Stimulated activated CD4-positive, alpha-beta T cell treated with anti-CD3 and anti-CD28 coated beads, Interleukin-4, amount 100 ng/mL, for 4 hours (primary cell): ENCODE results near the gene HCN1.
"Not testable (repeated sequence)": the region's sequence is repeated elsewhere in the genome, so short reads cannot be mapped to it uniquely, and the experiment has no call there.

Experiments used
- DNase-seq, 2 experiments: peaks; one replicate each; pipeline ENCODE4 v3.0.0-alpha.2; 2020

The HCN1 gene

DNA sequence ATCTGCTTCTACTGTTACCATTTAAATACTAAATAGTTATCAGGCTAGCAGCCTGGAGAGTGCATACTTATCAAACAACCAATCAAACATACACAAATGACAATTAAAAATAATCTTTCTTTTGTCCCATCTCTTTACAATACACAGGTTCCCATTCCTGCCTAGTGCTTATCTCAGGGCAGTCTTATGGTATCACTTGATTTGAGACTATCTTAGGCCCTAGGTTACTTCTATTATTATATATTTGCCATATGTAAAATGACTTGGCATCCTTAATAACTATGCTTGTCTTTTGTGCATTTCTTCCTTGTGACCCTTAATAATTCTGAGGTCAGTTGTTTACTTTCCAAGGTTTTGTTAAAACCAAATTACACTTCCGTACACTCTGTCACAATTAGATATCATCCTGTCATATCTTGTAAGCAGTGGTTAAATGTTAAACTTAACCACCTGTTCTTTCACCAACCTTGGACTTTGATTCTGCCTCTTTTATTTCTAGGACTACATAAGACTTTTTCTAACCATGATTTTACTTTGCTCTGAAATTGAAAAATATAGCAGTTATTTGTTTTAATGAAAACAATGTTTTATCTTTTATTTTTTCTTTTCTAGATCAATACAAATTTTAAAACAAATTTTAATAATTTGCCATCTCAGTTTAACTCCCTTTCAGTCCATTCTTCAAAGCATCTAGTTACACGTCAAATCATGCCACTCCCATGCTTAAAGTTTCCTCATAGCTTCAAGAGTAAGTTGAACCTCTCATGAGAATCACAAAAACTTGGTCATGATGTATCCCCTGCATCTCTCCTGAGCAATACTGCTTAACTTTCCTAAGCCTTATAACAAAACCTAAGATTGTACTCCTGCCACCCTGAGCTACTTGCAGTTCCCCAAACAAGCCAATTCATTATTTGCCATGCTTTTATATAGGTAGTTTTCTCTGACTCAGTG lies 281.3 kb downstream of the HCN1 start:
- no peak for DNase-seq

DNA sequence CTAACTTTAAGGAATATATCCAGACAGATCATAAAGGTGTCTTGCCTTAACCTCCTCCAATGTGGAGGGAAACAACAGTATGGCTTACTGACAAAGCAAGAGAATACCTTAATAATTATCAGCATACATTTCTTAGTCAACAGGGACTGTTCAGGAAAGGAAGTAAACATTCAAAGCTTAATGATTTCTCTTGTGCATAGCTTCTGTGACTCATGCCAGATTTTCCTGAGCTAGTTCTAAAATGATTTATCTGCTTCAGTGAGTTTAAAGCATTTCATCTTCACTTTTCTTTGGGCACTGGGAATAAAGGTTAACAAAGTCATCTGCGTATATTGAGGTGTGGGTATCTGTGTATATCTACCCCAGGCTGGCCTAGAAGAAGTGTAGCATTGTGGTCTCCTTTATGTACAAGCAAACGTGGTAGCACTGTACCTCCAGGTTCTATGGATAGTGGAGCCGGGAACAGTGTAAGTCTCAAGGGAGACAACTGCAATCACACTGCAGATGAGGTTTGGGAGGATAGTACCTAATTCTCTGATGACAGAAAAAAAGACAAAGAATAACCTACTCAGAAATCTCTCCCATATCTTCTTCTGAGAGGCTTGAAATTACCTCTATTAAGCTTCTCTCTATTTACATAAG lies 284.1 kb downstream of the HCN1 start:
- no peak for DNase-seq

DNA sequence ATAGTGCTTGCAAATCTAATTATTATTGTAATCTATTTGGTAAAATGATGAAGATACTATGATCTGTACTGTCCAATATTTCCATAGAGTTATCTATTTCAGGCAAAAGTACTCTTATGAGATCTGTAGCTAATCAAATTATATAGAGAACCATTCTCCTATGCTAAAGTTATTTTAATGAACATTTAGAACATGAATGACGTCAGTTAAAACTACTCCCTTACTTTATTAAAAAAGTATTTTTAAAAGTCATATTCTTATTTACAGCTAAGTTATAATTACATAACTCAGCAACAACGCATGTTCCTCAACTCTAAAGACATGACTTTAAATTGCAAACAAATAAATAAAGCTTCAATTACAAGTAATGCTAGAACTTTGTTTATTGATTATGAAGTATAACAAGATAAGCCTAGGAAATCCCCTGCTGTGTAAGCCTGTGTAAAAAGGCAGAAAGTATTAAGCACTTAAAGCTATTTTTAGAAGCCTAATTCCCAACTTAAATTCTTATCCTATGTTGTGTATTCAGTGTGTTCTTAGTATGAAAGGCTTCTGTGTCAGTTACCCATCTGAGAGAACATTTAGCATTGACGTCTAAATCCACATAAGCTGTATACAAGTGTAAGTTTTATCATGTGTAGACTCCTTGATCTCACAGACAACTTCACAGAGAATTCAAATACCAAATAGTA lies 285.7 kb downstream of the HCN1 start:
- no peak for DNase-seq

DNA sequence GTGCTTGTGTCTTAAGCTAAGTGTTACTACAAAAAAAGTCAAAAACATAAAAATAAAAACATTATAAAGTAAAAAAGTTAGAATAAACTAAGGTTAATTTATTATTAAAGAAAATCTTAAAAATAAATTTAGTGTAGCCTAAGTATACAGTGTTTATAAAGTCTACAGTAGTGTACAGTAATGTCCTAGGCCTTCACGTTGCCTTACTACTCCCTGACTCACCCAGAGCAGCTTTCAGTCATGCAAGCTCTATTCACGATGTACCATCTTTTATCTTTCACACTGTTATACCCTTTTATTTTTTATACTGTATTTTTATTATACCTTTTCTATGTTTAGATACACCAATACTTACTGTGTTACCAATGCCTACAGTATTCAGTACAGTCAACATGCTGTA lies 288.1 kb downstream of the HCN1 start:
- no peak for DNase-seq

DNA sequence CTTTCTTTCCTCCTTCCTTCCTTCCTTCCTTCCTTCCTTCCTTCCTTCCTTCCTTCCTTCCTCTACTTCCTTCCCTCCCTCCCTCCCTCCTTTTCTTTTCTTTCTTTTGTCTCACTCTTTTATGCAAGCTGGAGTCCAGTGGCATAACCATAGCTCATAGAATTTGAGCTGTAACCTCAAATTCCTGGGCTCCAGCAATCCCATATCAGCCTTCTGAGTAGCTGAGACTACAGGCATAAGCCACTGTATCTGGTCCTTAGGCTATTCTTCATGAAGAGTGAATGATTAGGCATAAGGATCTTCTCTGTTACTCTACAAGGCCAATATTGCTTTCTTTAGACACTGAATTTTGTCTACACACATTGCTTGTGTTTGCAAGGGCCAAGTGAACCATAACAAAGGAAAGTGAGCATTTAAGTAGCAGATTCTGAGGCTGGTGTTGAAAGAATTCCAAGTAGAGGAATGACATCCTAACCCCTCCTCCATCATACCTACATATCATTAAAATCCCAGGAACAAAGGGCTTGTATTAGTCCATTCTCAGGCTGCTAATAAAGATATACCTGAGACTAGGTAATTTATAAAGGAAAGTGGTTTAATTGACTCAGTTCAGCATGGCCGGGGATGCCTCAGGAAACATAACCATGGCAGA lies 293.2 kb downstream of the HCN1 start:
- no peak for DNase-seq

DNA sequence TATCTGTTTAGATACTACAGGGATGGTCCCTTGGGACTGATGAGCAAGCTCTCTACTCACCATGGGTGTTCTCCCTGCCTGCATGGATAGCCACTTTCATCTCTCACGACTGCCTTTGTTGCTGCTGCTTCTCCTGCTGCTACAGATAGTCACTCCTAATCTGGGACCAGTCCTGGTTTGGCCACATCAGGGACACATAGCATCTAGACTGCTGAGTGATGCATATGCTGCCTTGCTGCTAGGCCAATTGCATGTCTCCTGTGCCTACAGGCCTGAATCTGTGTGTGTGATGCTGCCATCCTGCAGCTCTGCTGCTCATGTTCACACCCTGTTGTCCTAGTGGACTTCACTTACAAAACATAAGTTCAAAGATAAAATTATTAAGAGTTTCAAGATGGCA lies 297.1 kb downstream of the HCN1 start:
- DNase-seq = no peak

DNA sequence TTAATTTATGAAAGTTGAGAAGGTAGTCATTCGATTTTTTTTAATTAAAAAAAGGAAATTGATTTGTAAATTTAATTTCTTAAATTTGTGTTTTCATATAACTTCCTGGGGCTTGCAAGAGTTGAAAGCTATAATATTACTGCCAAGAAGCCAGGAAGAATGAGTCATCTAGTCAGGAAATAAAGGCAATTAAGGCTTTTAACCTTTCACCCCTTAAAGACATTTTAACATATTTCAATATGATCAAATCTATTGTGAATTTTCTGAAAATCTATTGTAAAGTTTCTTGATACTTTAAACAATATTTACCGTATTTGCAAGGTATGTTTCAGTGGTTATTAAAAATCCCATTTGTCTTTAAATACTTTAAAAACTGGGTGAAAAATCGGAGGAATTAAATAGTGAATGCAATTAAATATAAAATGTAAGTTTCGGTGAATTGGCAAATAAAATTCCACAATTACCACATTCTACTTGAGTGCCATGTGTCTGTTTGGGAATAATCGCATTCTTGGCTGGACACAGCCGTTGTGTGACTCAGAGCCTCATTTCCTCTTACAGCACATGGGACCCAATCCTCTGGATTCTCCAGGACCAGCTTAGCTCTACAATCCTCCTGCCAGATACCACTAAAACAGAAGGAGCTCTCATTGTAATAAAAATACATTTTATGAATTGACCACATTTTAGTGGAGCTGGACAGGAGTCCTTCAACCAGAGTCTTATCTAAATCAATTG lies 310.7 kb downstream of the HCN1 start:
- DNase-seq = no peak

DNA sequence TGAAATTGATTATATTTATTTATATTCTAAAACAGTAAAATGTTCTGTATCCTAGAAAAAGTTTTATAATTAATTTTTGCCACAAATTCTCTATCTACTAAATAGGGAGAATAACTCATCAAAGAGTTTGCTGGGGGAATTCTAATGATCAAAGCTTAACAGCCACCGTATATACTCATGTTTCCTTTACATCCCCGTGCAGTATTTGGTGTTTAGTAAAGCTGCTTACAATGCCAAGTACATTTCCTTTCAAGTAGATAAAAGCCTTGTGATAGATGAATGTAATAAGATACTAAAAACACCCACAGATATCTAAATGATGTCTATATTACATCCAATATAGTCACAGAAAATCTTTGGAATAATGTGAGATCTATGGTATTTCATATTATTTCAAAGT lies 312.2 kb downstream of the HCN1 start:
- DNase-seq = no peak

DNA sequence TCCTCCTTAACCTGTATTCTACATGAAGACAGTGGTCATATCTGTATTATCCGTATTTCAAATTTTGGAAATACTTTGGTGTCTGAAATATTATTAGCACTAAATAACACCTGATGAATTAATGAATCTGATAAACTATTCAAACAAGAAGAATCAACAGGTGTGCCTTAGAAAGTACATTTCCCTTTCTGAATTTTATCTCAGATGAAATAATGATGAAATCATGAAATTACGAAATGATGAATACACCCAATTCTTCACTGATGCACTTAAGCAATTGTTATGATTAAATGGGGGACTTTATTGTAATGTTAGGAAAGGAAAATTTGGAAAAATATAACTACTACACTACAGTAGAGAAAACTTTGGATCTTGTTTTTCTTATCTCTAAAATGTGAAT lies 313.6 kb downstream of the HCN1 start:
- no peak for DNase-seq

DNA sequence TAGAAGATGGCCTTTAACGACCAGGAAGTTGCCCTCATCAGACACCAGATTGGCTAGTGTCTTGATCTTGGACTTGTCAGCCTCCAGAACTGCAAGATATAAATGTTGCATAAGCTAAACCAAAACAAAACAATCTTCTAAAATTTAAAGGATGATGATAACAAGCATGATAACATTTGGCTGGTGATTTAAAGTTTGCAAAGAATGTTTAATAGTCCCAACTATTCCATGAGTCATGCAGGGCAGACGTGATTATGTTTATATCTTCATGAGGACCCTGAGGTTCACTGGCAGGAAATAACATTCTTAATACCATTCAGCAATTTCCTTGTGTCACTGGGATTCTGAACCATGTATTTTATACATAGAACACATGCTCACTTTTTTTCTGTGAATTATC lies 319.8 kb downstream of the HCN1 start:
- DNase-seq = no peak

DNA sequence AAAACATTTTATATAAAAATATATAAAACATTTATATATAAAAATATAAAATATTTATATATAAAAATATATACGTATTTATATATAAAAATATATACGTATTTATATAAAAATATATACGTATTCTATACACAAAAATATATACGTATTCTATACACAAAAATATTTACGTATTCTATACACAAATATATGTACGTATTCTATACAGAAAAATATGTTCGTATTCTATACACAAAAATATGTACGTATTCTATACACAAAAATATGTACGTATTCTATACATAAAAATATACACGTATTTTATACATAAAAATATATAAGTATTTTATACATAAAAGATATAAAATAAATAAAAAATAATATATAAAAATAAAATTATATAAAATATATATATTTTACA lies 323.6 kb downstream of the HCN1 start:
- no peak for DNase-seq

DNA sequence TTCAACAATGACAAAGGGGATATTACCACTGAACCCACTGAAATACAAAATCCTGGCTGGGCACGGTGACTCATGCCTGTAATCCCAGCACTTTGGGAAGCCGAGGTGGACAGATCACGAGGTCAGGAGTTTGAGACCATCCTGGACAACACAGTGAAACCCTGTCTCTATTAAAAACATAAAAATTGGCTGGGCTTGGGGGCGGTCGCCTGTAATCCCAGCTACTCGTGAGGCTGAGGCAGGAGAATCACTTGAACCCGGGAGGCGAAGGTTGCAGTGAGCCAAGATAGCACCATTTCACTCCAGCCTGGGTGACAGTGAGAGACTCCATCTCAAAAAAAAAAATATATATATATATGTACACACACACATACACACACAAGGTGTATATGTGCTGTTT lies 324.8 kb downstream of the HCN1 start:
- not testable (repeated sequence) for DNase-seq

DNA sequence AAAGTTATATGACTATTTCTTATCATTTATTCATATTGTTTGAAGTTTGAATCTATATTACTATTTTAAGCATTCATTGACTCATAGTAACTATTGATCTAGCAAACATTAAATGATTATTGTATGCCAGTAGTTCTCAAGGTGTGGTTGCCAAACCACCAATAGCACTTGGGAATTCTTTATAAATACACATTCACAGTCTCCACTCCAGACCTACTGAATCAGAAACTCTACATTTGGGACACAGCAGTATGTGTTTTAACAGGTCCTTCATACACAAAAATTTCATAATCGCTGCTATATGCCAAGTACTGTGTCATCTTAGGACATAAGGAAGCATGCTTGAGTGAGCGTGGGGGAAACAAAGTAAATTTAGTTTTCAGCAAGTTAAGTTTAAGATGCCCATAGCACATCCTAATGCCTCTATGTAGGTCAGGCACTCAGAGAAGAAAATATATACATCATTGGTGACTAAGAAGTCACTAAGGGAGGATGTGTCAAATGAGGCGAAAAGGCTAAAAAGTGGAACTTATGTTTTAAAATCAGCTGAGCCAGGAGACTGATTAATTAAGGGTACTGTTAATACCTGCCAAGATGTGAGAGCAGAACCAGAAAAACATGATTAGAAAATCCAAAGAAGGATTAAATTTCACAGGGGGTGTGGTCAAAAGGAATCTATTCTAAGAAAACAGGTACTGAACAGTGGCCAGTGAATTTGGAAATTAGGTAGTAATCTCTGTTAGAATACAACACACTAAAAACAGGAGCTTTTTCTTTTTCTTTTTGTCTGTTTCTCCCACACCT lies 340.8 kb downstream of the HCN1 start:
- no peak for DNase-seq

DNA sequence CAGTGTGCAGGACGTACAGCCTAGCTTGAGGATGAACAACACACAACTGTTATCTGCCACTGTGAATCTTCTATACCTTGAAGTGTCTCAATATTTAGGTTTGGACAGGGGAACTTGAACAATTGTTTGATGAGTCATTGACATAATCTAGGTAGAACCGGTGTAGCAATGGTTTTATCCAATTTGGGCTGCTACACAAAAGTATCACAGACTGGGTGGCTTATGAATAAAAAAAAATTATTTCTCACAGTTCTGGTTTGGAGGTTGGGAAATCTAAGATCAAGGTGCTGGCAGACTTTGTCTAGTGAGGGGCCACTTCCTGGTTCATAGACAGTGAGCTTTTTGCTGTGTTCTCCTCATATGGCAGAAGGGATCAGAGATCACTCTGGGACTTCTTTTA lies 359.7 kb downstream of the HCN1 start:
- DNase-seq = no peak

DNA sequence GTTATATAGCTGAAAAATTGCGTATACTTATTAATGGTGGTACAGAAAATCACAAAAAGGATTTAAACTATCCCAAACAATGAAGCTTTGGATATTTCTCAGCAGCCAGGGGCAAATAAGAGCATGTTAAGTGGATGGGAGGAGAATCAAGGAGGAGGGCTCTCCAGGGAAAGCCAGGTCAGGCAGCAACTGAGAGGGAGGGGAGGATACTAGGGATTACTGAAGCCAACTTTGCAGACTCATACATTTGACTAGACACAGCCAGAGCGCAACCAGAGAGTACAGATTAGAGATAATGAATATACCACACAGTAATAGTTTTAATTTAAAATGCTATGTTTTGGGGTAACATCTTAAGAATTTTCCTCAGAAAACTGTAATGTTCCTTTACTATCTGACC lies 360.2 kb downstream of the HCN1 start:
- no peak for DNase-seq

DNA sequence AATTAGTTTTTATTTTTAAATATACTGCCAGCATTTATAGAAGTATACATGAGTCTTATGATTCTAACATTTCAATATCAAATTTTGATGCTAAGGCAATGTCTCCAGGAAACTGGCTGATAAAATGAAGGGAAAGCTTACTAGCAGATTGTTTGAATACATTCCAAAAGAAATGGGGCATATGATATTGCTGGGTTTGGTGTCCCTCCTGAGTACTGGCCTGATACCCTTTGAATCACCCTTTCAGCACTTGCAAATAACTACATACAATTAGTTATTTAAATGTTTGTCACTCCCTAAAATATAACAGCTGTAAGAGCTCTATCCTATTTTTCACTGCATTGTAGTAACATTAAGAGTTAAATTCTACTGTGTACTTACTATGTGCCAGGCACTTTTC lies 360.8 kb downstream of the HCN1 start:
- DNase-seq = no peak

DNA sequence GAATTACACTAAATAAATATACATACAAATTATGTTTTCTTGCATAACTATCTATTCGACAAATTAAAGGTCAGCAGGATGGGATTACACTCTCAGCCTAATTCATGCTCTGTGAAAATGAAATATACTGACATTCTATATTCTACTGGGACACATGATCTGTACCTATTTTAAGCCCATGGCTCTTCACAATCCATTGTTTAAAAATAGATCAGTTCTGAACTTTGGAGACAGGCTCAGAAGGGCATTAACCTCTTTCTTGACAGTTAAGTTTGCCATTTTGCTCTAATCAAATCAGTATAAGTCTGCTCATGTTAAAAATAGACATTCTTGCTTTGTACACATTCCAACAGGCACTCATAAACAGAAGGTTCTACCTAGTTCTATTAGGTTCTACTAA lies 361.2 kb downstream of the HCN1 start:
- DNase-seq = no peak

DNA sequence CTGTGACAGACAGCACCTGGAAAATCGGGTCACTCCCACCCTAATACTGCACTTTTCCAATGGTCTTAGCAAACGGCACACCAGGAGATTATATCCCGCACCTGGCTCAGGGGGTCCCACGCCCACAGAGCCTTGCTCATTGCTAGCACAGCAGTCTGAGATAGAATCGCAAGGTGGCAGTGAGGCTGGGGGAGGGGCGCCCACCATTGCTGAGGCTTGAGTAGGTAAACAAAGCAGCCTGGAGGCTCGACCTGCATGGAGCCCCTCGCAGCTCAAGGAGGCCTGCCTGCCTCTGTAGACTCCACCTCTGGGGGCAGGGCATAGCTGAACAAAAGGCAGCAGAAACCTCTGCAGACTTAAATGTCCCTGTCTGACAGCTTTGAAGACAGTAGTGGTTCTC lies 383.6 kb downstream of the HCN1 start:
- DNase-seq = not testable (repeated sequence)

DNA sequence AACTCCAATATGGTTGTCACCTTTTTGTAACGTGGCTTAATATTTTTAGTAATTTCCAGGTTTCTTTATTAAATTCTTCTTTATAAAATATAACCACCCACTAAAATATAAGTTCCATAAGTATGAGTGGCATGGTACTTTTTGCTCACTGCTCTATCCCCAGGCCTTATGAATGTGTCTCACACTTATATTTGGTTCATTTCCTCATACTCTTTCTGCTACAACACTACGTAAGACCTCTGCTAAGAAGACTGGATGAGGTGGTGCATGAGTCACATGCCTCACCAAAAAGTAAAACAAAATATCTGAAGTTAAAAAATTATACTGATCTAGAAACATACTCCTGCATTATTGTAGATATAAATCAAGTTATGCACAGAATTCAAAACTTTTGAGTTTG lies 400.9 kb downstream of the HCN1 start:
- no peak for DNase-seq

DNA sequence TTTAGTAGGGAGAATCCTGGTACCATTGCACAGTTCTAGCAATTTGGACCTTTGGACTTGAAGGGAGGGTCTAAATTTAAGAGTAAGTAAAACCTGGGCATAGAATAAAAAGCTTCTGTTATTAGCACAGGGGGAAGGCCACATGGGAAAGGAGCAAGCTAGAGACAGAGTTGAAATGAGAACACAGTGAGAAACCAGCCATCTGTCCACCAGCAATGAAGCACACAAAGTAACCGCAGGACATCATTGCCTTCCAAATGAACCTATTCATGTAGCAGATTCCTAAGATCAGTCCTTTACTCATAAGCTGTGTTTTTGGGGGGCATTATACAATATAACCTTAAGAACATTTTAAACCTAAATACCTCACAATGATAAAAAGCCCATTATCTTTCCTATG lies 407.4 kb downstream of the HCN1 start:
- DNase-seq = no peak

DNA sequence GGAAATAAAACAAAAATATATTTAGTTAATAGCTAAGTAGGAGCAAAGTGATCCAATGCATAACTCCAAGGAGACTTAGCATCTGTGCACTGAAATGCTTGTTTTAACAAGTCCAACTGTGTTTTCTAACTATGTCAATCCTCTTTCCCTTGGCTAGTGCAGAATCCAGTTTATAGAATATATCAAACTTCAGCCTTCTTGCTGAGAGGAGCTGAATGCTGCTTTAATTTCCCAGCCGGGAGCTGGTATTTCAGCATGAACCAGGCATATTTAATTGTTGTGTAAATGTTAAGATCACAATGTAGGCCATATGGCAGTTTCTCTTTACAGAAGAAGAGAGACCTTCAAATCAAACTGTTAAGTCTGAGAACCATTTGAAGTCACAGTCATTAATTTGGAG lies 411.7 kb downstream of the HCN1 start:
- no peak for DNase-seq

DNA sequence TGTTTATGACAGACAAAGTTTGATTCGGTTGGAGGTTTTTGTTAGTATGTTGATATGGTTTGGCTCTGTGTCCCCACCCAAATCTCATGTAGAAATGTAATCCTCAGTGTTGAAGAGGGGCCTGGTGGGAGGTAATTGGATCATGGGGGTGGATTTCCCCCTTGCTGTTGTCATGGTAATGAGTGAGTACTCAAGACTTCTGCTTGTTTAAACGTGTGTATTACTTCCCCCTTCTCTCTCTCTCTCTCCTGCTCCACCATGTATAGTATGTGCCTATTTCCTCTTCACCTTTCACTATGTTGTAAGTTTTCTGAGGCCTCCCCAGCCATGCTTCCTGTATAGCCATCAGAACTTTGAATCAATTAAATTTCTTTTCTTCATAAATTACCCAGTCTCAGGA lies 415.1 kb downstream of the HCN1 start:
- DNase-seq = no peak
